Tibial nerve (tissue), 4 donors: ENCODE measurements around the gene ARHGEF28. TPM values are rescaled to one million over a fixed set of nuclear protein-coding genes. Genes with fewer than 3 reads are reported as not detected.

Experiments
- DNase-seq, 2 donors: peaks; one replicate each; pipeline ENCODE4 v3.0.0-alpha.2; 2019; ENCODE audit warnings: low spot score in 2 of 2
- H3K27ac ChIP-seq, 4 donors: fragments of 200-600 bp; sonication (generic) in 3 of 4; one replicate each; pipeline ENCODE4 v1.5.1; 2017 to 2019; ENCODE audit warnings: mild to moderate bottlenecking in 1 of 4
- H3K27me3 ChIP-seq, 2 donors: fragments of 200-600 bp; sonication (generic) in 1 of 2; one replicate each; pipeline versions ENCODE4 v1.5.1 to v1.6.0; 2017 to 2019
- H3K36me3 ChIP-seq, 3 donors: fragments of 200-600 bp; sonication (generic); one replicate each; pipeline ENCODE4 v1.5.1; 2018 to 2019
- H3K4me1 ChIP-seq, 4 donors: fragments of 200-600 bp; sonication (generic) in 3 of 4; one replicate each; pipeline ENCODE4 v1.5.1; 2017 to 2019
- H3K4me3 ChIP-seq, 4 donors: fragments of 200-600 bp; sonication (generic) in 3 of 4; one replicate each; pipeline ENCODE4 v1.5.1; 2017 to 2019; ENCODE audit warnings: mild to moderate bottlenecking in 1 of 4, moderate library complexity in 1 of 4
- H3K9me3 ChIP-seq, 4 donors: fragments of 200-600 bp; sonication (generic) in 3 of 4; one replicate each; pipeline ENCODE4 v1.5.1; 2017 to 2019
- EP300 ChIP-seq, 2 donors: sonication (generic); formaldehyde crosslinking; IDR thresholded peaks; one replicate each; pipeline ENCODE4 v1.6.1; 2017; ENCODE audit warnings: antibody characterized with exemption in 2 of 2, mild to moderate bottlenecking in 1 of 2
- POLR2A ChIP-seq, 2 donors: fragments of 450-650 bp; IDR thresholded peaks; one replicate each; pipeline ENCODE4 v1.6.1; 2017; ENCODE audit warnings: antibody characterized with exemption in 2 of 2, mild to moderate bottlenecking in 2 of 2, moderate library complexity in 2 of 2
- WGBS, 2 donors: methylation state at CpG; one replicate each; pipeline ENCODE4 v1.1.5; 2018; 5-methylcytosine and 5-hydroxymethylcytosine counted together
- total RNA-seq, 4 donors: library from RNA; depleted of rRNA; stranded (reverse); fragments of >200 nt; gene quantifications; one replicate each; pipeline ENCODE4 v1.1.0, GENCODE V29; 2016
- TF ChIP-seq, protein P1 (sequence below), 5 experiments: fragments of 200-600 bp in 3 of 5; fragments of 450-650 bp in 2 of 5; sonication (generic) in 3 of 5; IDR thresholded peaks; one replicate each; pipeline ENCODE4 v1.5.1; 2016 to 2019; ENCODE audit warnings: antibody characterized with exemption in 5 of 5, mild to moderate bottlenecking in 3 of 5, moderate library complexity in 2 of 5

Gene ARHGEF28
- total RNA-seq, 4 donors from 2014 or later, result 66.0 to 83.9 (median 72.5) TPM

- TF ChIP-seq EP300 (IDR thresholded peaks at IDR 0.05), result no peak
- TF ChIP-seq, protein P1, sequence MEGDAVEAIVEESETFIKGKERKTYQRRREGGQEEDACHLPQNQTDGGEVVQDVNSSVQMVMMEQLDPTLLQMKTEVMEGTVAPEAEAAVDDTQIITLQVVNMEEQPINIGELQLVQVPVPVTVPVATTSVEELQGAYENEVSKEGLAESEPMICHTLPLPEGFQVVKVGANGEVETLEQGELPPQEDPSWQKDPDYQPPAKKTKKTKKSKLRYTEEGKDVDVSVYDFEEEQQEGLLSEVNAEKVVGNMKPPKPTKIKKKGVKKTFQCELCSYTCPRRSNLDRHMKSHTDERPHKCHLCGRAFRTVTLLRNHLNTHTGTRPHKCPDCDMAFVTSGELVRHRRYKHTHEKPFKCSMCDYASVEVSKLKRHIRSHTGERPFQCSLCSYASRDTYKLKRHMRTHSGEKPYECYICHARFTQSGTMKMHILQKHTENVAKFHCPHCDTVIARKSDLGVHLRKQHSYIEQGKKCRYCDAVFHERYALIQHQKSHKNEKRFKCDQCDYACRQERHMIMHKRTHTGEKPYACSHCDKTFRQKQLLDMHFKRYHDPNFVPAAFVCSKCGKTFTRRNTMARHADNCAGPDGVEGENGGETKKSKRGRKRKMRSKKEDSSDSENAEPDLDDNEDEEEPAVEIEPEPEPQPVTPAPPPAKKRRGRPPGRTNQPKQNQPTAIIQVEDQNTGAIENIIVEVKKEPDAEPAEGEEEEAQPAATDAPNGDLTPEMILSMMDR (IDR thresholded peaks at IDR 0.05), result no peak
- no peak for TF ChIP-seq POLR2A (IDR thresholded peaks at IDR 0.05)
- H3K4me1 ChIP-seq, result no peaks in the 10 kb centered on the region
- no peak overlapping the region for H3K4me3 ChIP-seq
- no peaks in the 10 kb centered on the region for H3K9me3 ChIP-seq
- H3K27ac ChIP-seq, result no peak overlapping the region
- H3K36me3 ChIP-seq, result no peaks in the 10 kb centered on the region
- no peak for DNase-seq
- WGBS, 2 donors, result 83 to 92% methylated on average over 2 of the region's 2 CpGs
- H3K27me3 ChIP-seq, result no peaks in the 10 kb centered on the region
Measured at GRCh38 chr5:73615085-73615484, 10.9 kb upstream of the ARHGEF28 start.

- TF ChIP-seq, protein P1 (IDR thresholded peaks at IDR 0.05), result no peak
- TF ChIP-seq EP300 (IDR thresholded peaks at IDR 0.05) (no peak), POLR2A (IDR thresholded peaks at IDR 0.05) (no peak)
- Histone ChIP-seq H3K4me1 (no peaks in the 10 kb centered on the region), H3K4me3 (no peak overlapping the region), H3K27me3 (no peaks in the 10 kb centered on the region), H3K27ac (no peak overlapping the region), H3K36me3 (no peaks in the 10 kb centered on the region), H3K9me3 (no peaks in the 10 kb centered on the region)
- DNase-seq, result no peak
- WGBS, 2 donors, result 89 to 92% methylated on average over 4 of the region's 4 CpGs
Measured at GRCh38 chr5:73615947-73616346, 10.0 kb upstream of the ARHGEF28 start.

- Histone ChIP-seq H3K4me1 (no peaks in the 10 kb centered on the region), H3K27ac (no peak overlapping the region), H3K4me3 (no peak overlapping the region), H3K9me3 (no peaks in the 10 kb centered on the region), H3K27me3 (no peaks in the 10 kb centered on the region), H3K36me3 (no peaks in the 10 kb centered on the region)
- no peak for DNase-seq
- WGBS, 2 donors, result 69 to 75% methylated on average over 9 of the region's 9 CpGs
- TF ChIP-seq, protein P1 (IDR thresholded peaks at IDR 0.05), result no peak
- TF ChIP-seq EP300 (IDR thresholded peaks at IDR 0.05), result no peak
Measured at GRCh38 chr5:73617510-73618279, 8.3 kb upstream of the ARHGEF28 start.

- no peaks in the 10 kb centered on the region for H3K36me3 ChIP-seq
- H3K4me3 ChIP-seq, result no peak overlapping the region
- WGBS, 2 donors, result 78 to 80% methylated on average over 4 of the region's 4 CpGs
- H3K9me3 ChIP-seq, result no peaks in the 10 kb centered on the region
- H3K4me1 ChIP-seq, result peaks cover 0 to under 1% (median 0%) of the 10 kb centered on the region in 4 donors
- no peak overlapping the region for H3K27ac ChIP-seq
- no peak for DNase-seq
- no peaks in the 10 kb centered on the region for H3K27me3 ChIP-seq
- TF ChIP-seq POLR2A (IDR thresholded peaks at IDR 0.05) (no peak), EP300 (IDR thresholded peaks at IDR 0.05) (no peak)
- TF ChIP-seq, protein P1 (IDR thresholded peaks at IDR 0.05), result no peak
Measured at GRCh38 chr5:73619606-73620333, 6.2 kb upstream of the ARHGEF28 start.

DNA sequence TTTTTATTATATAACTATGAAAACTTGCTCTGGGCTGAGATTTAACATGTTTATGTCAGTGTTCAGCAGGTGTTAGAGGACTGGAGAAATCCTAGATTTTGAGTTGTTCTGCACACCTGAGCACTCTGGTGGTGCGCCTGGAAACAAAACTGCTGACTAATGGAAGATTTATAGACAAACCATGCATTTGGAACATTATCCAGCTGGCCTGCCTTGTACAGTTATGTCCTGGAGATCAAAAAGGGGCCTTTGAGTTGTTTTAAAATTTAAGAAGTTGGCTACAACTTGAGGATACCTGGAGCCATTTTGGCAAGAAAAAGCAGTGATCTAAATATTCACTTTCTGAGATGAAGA is 5.7 kb upstream of the ARHGEF28 start:
- Histone ChIP-seq H3K27me3 (no peaks in the 10 kb centered on the region), H3K9me3 (no peaks in the 10 kb centered on the region), H3K27ac (no peak overlapping the region), H3K36me3 (no peaks in the 10 kb centered on the region), H3K4me1 (peaks cover 0 to 6% (median 3%) of the 10 kb centered on the region in 4 donors), H3K4me3 (no peak overlapping the region)
- no peak for DNase-seq
- WGBS, 2 donors, result 86 to 89% methylated on average over 1 of the region's 1 CpG
- TF ChIP-seq POLR2A (IDR thresholded peaks at IDR 0.05) (no peak), EP300 (IDR thresholded peaks at IDR 0.05) (no peak)
- TF ChIP-seq, protein P1 (IDR thresholded peaks at IDR 0.05), result no peak
